HEK293 (cell line): ENCODE data around the gene C6orf15.

ENCODE experiments used
- CTCF ChIA-PET: fragments of 350-600 bp; formaldehyde crosslinking; extraction: SDS; loops from one replicate; lab custom pipeline; 2021; ENCODE audit warnings: antibody characterized with exemption; lab: Yijun Ruan, JAX
- POLR2A ChIA-PET: fragments of 300-600 bp; formaldehyde crosslinking; extraction: SDS; loops from one replicate; lab custom pipeline; 2020; ENCODE audit warnings: antibody characterized with exemption, inconsistent platforms; lab: Yijun Ruan, JAX
- H3K27ac ChIP-seq: fragments of 200-500 bp; sonication (Bioruptor generic); 2 replicates; pipeline ENCODE4 v1.5.1; 2014; ENCODE audit warnings: low read depth, low read length, control low read depth, inconsistent platforms; ENCODE audit errors: extremely low read depth
- H3K36me3 ChIP-seq, 2 experiments: fragments of 200-500 bp in 1 of 2; sonication (Bioruptor generic) in 1 of 2; 1 replicate in 1 of 2; 2 replicates in 1 of 2; pipeline ENCODE4 v1.5.1; 2014 to 2017; ENCODE audit warnings: inconsistent platforms in 2 of 2, low read length in 2 of 2; ENCODE audit not compliant: control insufficient read depth in 2 of 2, insufficient read depth in 1 of 2
- H3K4me1 ChIP-seq: fragments of 200-500 bp; sonication (Bioruptor generic); 2 replicates; pipeline ENCODE4 v1.5.1; 2014; ENCODE audit warnings: mild to moderate bottlenecking, low read length, inconsistent platforms; ENCODE audit not compliant: control insufficient read depth, insufficient read depth
- H3K4me3 ChIP-seq: 2 replicates; pipeline ENCODE4 v1.5.1; 2011; ENCODE audit warnings: low read depth, mild to moderate bottlenecking, control low read depth, low read length, moderate library complexity
- H3K9me3 ChIP-seq: fragments of 200-500 bp; sonication (Bioruptor generic); 2 replicates; pipeline ENCODE4 v1.5.1; 2014; ENCODE audit warnings: low read depth, low read length, inconsistent platforms; ENCODE audit not compliant: control insufficient read depth, insufficient read depth
- CTCF ChIP-seq: fragments of 450-650 bp; formaldehyde crosslinking; IDR thresholded peaks from 2 replicates; pipeline ENCODE4 v1.5.1; 2016; ENCODE audit warnings: missing biosample characterization, missing genetic modification characterization
- EGR2 ChIP-seq: fragments of 450-650 bp; formaldehyde crosslinking; IDR thresholded peaks from 2 replicates; pipeline ENCODE4 v1.5.1; 2016; ENCODE audit warnings: low read depth, missing biosample characterization, missing genetic modification characterization
- ELK4 ChIP-seq: IDR thresholded peaks from 2 replicates; pipeline ENCODE4 v1.6.1; 2011; ENCODE audit warnings: mild to moderate bottlenecking, low read depth, low read length, borderline replicate concordance
- IKZF3 ChIP-seq: fragments of 450-650 bp; IDR thresholded peaks from 2 replicates; pipeline ENCODE4 v1.5.0; 2018; ENCODE audit warnings: missing biosample characterization, mild to moderate bottlenecking, missing genetic modification characterization, moderate library complexity
- OSR2 ChIP-seq: fragments of 450-650 bp; formaldehyde crosslinking; IDR thresholded peaks from 2 replicates; pipeline ENCODE4 v1.5.1; 2016; ENCODE audit warnings: missing biosample characterization, missing genetic modification characterization
- PATZ1 ChIP-seq: fragments of 450-650 bp; formaldehyde crosslinking; IDR thresholded peaks from 2 replicates; pipeline ENCODE4 v1.5.1; 2016; ENCODE audit warnings: missing biosample characterization, missing genetic modification characterization
- SCRT2 ChIP-seq: fragments of 450-650 bp; formaldehyde crosslinking; IDR thresholded peaks from 2 replicates; pipeline ENCODE4 v1.5.1; 2016; ENCODE audit warnings: missing biosample characterization, missing genetic modification characterization
- SP2 ChIP-seq: fragments of 450-650 bp; formaldehyde crosslinking; IDR thresholded peaks from 2 replicates; pipeline ENCODE4 v1.5.1; 2016; ENCODE audit warnings: missing biosample characterization, missing genetic modification characterization
- ZBTB17 ChIP-seq: fragments of 450-650 bp; formaldehyde crosslinking; IDR thresholded peaks from 2 replicates; pipeline ENCODE4 v1.5.1; 2016; ENCODE audit warnings: missing biosample characterization, missing genetic modification characterization
- ZEB2 ChIP-seq: fragments of 450-650 bp; formaldehyde crosslinking; IDR thresholded peaks from 2 replicates; pipeline ENCODE4 v1.5.1; 2016; ENCODE audit warnings: missing biosample characterization, missing genetic modification characterization
- ZFP41 ChIP-seq: fragments of 450-650 bp; formaldehyde crosslinking; IDR thresholded peaks from 2 replicates; pipeline ENCODE4 v1.5.1; 2016; ENCODE audit warnings: missing biosample characterization, missing genetic modification characterization, borderline replicate concordance
- ZNF133 ChIP-seq: fragments of 450-650 bp; formaldehyde crosslinking; IDR thresholded peaks from 2 replicates; pipeline ENCODE4 v1.5.1; 2016; ENCODE audit warnings: missing biosample characterization, missing genetic modification characterization
- ZNF184 ChIP-seq: fragments of 450-650 bp; IDR thresholded peaks from 2 replicates; pipeline ENCODE4 v1.5.1; 2018; ENCODE audit warnings: missing biosample characterization, mild to moderate bottlenecking, missing genetic modification characterization
- ZNF2 ChIP-seq: fragments of 450-650 bp; formaldehyde crosslinking; IDR thresholded peaks from 2 replicates; pipeline ENCODE4 v1.5.1; 2016; ENCODE audit warnings: missing biosample characterization, missing genetic modification characterization
- ZNF335 ChIP-seq: fragments of 450-650 bp; formaldehyde crosslinking; conservative IDR thresholded peaks from 2 replicates; pipeline ENCODE4 v1.5.1; 2016; ENCODE audit warnings: missing biosample characterization, missing genetic modification characterization
- ZNF354C ChIP-seq: fragments of 450-650 bp; formaldehyde crosslinking; IDR thresholded peaks from 2 replicates; pipeline ENCODE4 v1.5.1; 2016; ENCODE audit warnings: missing biosample characterization, missing genetic modification characterization, low read depth, borderline replicate concordance
- ZNF558 ChIP-seq: fragments of 450-650 bp; formaldehyde crosslinking; IDR thresholded peaks from 2 replicates; pipeline ENCODE4 v1.5.1; 2016; ENCODE audit warnings: missing biosample characterization, missing genetic modification characterization
- ZNF600 ChIP-seq: fragments of 450-650 bp; formaldehyde crosslinking; IDR thresholded peaks from 2 replicates; pipeline ENCODE4 v1.5.1; 2016; ENCODE audit warnings: missing biosample characterization, missing genetic modification characterization
- ZNF654 ChIP-seq: fragments of 450-650 bp; formaldehyde crosslinking; IDR thresholded peaks from 2 replicates; pipeline ENCODE4 v1.5.1; 2016; ENCODE audit warnings: low read depth, missing biosample characterization, missing genetic modification characterization
- ZNF785 ChIP-seq: fragments of 450-650 bp; formaldehyde crosslinking; IDR thresholded peaks from 2 replicates; pipeline ENCODE4 v1.5.1; 2016; ENCODE audit warnings: missing biosample characterization, missing genetic modification characterization
- ZNF843 ChIP-seq: fragments of 450-650 bp; formaldehyde crosslinking; IDR thresholded peaks from 2 replicates; pipeline ENCODE4 v1.5.1; 2016; ENCODE audit warnings: missing biosample characterization, missing genetic modification characterization
- ZXDB ChIP-seq: fragments of 450-650 bp; formaldehyde crosslinking; IDR thresholded peaks from 2 replicates; pipeline ENCODE4 v1.5.1; 2016; ENCODE audit warnings: missing biosample characterization, missing genetic modification characterization
- TF ChIP-seq, protein P1 (sequence below): fragments of 450-650 bp; formaldehyde crosslinking; IDR thresholded peaks from 2 replicates; pipeline ENCODE4 v1.5.1; 2017; ENCODE audit warnings: missing biosample characterization, mild to moderate bottlenecking, missing genetic modification characterization, moderate library complexity
- TF ChIP-seq, protein P2 (sequence below): fragments of 450-650 bp; formaldehyde crosslinking; IDR thresholded peaks from 2 replicates; pipeline ENCODE4 v1.5.1; 2016; ENCODE audit warnings: missing biosample characterization, missing genetic modification characterization
- TF ChIP-seq, protein P3 (sequence below): fragments of 450-650 bp; formaldehyde crosslinking; IDR thresholded peaks from 2 replicates; pipeline ENCODE4 v1.5.0; 2017; ENCODE audit warnings: missing biosample characterization, missing genetic modification characterization, borderline replicate concordance

Gene C6orf15

DNA sequence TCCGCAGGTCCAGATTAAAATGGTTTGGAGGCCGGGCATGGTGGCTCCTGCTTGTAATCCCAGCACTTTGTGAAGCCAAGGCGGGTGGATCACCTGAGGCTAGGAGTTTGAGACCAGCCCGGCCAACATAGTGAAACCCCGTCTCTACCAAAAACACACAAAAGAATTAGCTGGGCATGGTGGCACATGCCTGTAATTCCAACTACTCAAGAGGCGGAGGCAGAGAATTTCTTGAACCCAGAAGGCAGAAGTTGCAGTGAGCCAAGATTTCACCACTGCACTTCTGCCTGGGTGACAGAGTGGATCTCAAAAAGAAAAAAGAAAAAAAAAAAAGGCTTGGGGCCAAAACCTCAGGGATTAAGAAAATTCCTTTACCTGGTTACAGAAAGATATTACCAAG lies 30.5 kb downstream of the C6orf15 start (continued):
- TF ChIP-seq ELK4 = no peak

- ChIA-PET POLR2A (interaction anchor here (0.5 to 1.5 kb wide), 6 partner anchors 9 to 168 kb away, joined by 3 to 15 read pairs (median 3); partner anchors contain the start of gene VARS2), CTCF (interaction anchor here (0.6 to 8.9 kb wide), 67 partner anchors 8 to 751 kb away, joined by 3 to 206 read pairs (median 4); partner anchors contain the start of genes DDR1, IER3, PSORS1C1 and VARS2)
- Histone ChIP-seq H3K4me1 (0 out of 2 replicates have a peak, but pooled peaks cover 6% of the 10 kb centered on the region), H3K36me3 (no peaks in the 10 kb centered on the region), H3K9me3 (no peaks in the 10 kb centered on the region), H3K4me3 (0 out of 2 replicates have a peak overlapping the region, but pooled peaks have one; percentile 16), H3K27ac (no peak overlapping the region)
- TF ChIP-seq, protein P1, sequence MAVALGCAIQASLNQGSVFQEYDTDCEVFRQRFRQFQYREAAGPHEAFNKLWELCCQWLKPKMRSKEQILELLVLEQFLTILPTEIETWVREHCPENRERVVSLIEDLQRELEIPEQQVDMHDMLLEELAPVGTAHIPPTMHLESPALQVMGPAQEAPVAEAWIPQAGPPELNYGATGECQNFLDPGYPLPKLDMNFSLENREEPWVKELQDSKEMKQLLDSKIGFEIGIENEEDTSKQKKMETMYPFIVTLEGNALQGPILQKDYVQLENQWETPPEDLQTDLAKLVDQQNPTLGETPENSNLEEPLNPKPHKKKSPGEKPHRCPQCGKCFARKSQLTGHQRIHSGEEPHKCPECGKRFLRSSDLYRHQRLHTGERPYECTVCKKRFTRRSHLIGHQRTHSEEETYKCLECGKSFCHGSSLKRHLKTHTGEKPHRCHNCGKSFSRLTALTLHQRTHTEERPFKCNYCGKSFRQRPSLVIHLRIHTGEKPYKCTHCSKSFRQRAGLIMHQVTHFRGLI (tag by site-specific recombination) = no peak
- no peak for TF ChIP-seq ZNF2 (tag by site-specific recombination)
- TF ChIP-seq SCRT2 (tag by site-specific recombination) = peak; percentile 54; the same call in 1 of the 2 replicates
- TF ChIP-seq, protein P2, sequence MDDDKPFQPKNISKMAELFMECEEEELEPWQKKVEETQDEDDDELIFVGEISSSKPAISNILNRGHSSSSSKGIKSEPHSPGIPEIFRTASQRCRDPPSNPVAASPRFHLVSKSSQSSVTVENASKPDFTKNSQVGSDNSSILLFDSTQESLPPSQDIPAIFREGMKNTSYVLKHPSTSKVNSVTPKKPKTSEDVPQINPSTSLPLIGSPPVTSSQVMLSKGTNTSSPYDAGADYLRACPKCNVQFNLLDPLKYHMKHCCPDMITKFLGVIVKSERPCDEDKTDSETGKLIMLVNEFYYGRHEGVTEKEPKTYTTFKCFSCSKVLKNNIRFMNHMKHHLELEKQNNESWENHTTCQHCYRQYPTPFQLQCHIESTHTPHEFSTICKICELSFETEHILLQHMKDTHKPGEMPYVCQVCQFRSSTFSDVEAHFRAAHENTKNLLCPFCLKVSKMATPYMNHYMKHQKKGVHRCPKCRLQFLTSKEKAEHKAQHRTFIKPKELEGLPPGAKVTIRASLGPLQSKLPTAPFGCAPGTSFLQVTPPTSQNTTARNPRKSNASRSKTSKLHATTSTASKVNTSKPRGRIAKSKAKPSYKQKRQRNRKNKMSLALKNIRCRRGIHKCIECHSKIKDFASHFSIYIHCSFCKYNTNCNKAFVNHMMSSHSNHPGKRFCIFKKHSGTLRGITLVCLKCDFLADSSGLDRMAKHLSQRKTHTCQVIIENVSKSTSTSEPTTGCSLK (tag by site-specific recombination) = no peak
- no peak for TF ChIP-seq ZNF354C (tag by site-specific recombination)
- peak; percentile 49; the same call in 1 of the 2 replicates for TF ChIP-seq CTCF (tag by site-specific recombination)
- no peak for TF ChIP-seq SP2
- peak; percentile 52; the same call in 1 of the 2 replicates for TF ChIP-seq OSR2 (tag by site-specific recombination)
- TF ChIP-seq ZXDB (tag by site-specific recombination) = peak; percentile 18; the same call in 1 of the 2 replicates
- no peak for TF ChIP-seq ZNF843 (tag by site-specific recombination)
- TF ChIP-seq ZFP41 (tag by site-specific recombination) = no peak
- TF ChIP-seq ZEB2 = 0 out of 2 replicates have a peak, but pooled peaks have one; percentile 28
- 0 out of 2 replicates have a peak, but pooled peaks have one; percentile 35 for TF ChIP-seq PATZ1 (tag by site-specific recombination)
- no peak for TF ChIP-seq ZNF785
- 0 out of 2 replicates have a peak, but pooled peaks have one; percentile 17 for TF ChIP-seq IKZF3 (tag by site-specific recombination)
- TF ChIP-seq ZNF184 = no peak
- peak; percentile 64 for TF ChIP-seq ZNF335
- TF ChIP-seq ZNF133 = no peak
- TF ChIP-seq, protein P3, sequence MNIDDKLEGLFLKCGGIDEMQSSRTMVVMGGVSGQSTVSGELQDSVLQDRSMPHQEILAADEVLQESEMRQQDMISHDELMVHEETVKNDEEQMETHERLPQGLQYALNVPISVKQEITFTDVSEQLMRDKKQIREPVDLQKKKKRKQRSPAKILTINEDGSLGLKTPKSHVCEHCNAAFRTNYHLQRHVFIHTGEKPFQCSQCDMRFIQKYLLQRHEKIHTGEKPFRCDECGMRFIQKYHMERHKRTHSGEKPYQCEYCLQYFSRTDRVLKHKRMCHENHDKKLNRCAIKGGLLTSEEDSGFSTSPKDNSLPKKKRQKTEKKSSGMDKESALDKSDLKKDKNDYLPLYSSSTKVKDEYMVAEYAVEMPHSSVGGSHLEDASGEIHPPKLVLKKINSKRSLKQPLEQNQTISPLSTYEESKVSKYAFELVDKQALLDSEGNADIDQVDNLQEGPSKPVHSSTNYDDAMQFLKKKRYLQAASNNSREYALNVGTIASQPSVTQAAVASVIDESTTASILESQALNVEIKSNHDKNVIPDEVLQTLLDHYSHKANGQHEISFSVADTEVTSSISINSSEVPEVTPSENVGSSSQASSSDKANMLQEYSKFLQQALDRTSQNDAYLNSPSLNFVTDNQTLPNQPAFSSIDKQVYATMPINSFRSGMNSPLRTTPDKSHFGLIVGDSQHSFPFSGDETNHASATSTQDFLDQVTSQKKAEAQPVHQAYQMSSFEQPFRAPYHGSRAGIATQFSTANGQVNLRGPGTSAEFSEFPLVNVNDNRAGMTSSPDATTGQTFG (tag by site-specific recombination) = no peak
- no peak for TF ChIP-seq ZNF600 (tag by site-specific recombination)
- peak; percentile 65 for TF ChIP-seq ZBTB17 (tag by site-specific recombination)
- TF ChIP-seq ZNF654 (tag by site-specific recombination) = peak; percentile 81
- TF ChIP-seq ZNF558 (tag by site-specific recombination) = no peak
- TF ChIP-seq EGR2 (tag by site-specific recombination) = no peak
These were observed 32.6 kb downstream of the C6orf15 start for GRCh38 chr6:31079656-31080261.
